Measurements from ENCODE around the gene ADAMTSL2. TPM values are rescaled to one million over a fixed set of nuclear protein-coding genes. Genes with fewer than 3 reads are reported as not detected.

The ADAMTSL2 gene
- 0.83 and 4.8 TPM in 2 replicates for total RNA-seq

DNA sequence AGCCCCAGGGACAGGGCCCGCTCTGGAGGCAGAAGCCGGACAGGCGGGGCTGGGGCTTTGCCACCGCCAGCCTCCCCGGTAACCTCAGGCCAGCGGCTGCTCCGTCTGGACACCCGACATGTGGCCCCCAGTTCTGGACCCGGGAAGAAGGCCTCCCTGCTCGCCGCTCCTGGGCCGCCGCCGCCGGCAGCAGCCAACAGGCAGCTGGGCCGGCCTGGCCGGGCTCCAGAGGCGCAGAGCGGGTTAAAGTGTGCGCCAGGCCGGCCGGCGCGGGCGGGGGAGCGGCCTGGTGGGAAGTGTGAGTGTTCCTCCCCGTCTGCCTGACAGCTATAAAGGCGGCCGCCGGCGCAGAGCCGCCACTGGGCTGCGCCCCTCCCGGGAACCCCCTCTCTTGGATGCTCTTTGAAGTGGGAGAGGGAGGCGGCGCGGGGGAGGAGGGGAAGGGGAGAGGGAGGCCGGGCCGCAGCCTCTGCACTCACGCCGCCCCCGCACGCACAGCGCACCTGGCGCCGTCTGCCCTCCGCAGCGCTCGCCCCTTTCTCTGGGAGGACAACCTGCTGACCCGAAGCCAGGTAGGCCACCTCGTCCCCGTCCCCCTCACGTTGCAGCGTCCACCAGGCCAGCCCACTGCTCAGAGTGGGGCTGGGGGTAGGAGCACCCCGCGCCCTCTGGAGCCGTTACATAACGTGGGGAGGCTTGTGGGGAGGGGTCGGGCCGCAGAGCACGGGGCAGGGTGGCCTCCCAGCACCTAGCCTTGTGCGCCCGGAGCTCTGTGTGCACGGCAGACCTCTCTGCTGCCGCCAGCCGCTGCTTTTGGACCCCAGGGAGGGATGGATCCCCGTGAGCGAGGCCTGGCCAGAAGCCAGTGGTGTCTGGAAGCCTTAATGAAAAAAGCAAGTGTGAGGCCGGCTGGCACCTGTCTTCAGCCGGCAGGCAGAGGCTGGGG, at the start of gene ADAMTSL2:
ADAMTSL2 (plus strand) TSS at position 359 of the 946 bp plus-strand sequence. CDS start 2,009 bp downstream, outside the sequence.

DNA sequence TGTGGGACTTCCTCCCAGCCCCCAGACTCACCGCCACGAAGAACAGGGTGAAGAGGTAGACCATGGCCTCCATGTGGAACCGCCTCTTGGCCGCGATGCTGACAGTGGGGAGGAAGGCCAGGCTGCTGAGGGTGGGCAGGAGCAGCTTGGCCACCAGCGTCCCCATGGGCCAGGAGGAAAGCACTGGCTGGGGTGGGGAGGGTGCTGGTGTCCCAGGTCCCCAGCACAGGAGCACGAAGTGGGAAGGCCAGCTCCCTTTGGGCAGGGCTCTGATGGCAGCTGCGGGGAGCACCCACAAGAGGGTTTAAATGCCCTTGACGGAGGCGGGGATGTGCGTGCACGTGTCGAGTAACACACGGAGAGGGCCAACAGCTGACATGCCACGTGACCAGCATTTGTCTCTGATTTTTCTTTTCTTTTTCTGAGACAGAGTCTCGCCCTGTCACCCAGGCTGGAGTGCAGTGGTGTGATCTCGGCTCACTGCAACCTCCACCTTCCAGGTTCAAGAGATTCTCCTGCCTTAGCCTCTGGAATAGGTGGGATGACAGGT, 9.8 kb upstream of the ADAMTSL2 start, which contains the start of gene MYMK:
MYMK (minus strand) TSS at position 281 of the 550 bp plus-strand sequence; CDS start at position 166, 115 bp downstream.

DNA sequence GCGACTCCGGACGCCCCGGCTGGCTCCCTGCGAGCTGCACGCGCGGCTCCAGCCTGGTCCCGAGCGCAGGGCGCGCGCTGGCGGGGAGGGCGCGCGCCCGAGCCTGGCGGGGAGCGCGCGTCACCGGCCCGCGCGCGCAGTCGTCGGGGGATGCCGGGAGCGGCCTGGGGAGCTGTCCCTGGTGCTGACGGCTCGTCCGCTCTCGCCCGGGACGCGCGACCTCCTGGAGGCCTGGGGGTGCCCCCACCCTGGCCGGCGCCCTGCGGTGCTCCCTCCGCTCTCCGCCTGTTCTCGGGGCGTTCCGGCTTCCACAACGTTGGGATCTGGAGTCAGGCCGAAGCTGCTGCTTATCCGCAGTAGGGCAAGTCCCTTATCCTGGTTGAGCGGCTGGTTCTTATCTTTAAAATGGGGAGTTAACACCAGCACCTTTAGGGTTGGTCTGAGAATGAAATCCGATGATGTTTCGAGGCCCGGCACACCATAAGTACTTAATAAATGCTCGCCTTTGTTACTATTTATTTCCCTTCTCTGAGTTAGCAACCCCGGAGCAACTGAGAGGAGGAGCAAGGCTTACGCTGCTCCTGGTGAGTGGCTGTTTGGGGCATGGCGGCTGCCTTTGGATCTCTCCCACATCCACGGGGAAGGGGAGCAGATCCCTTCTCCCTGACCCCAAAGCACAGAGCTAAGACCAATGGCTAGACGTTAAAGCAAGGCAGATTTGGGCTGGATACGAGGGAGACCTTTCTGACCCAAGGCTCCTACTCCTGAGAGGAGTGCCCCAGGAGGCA, 75.0 kb downstream of the ADAMTSL2 start, which contains the start of gene FAM163B:
FAM163B (minus strand) TSS at position 79 of the 788 bp plus-strand sequence. CDS start 29,166 bp downstream, outside the sequence.

Other genes starting within 250 kb of the ADAMTSL2 start
- gene SURF6, start 198.5 kb upstream of the ADAMTSL2 start, total RNA-seq: 9.2 and 15.6 TPM in 2 replicates
- gene MED22, start 186.6 kb upstream of the ADAMTSL2 start, total RNA-seq: 15.1 and 24.0 TPM in 2 replicates
- gene RPL7A, start 186.5 kb upstream of the ADAMTSL2 start, total RNA-seq: 1,358 and 2,141 TPM in 2 replicates
- gene SURF1, start 178.2 kb upstream of the ADAMTSL2 start, total RNA-seq: 14.6 and 24.9 TPM in 2 replicates
- gene SURF2, start 178.2 kb upstream of the ADAMTSL2 start, total RNA-seq: 8.9 and 11.0 TPM in 2 replicates
- 608 and 665 TPM in 2 replicates for gene SURF4, start 158.6 kb upstream of the ADAMTSL2 start, total RNA-seq
- 0.28 and 0.59 TPM in 2 replicates for gene STKLD1, start 158.3 kb upstream of the ADAMTSL2 start, total RNA-seq
- 11.3 and 18.9 TPM in 2 replicates for gene REXO4, start 116.7 kb upstream of the ADAMTSL2 start, total RNA-seq
- 1.8 and 2.8 TPM in 2 replicates for gene ADAMTS13, start 112.3 kb upstream of the ADAMTSL2 start, total RNA-seq
- 7.6 and 10.4 TPM in 2 replicates for gene CACFD1, start 74.7 kb upstream of the ADAMTSL2 start, total RNA-seq
- 33.1 and 38.3 TPM in 2 replicates for gene SLC2A6, start 55.6 kb upstream of the ADAMTSL2 start, total RNA-seq
- not detected in 2 replicates for gene MYMK, start 9.7 kb upstream of the ADAMTSL2 start, total RNA-seq
- gene FAM163B, start 74.7 kb downstream of the ADAMTSL2 start, total RNA-seq: 0.30 TPM in 1 of 2 replicates, not detected in the other
- gene DBH, start 101.7 kb downstream of the ADAMTSL2 start, total RNA-seq: not detected in 2 replicates
- 18.4 and 23.9 TPM in 2 replicates for gene SARDH, start 203.6 kb downstream of the ADAMTSL2 start, total RNA-seq

Data from smooth muscle cell of the umbilical artery (primary cell).